A549 (cell line): Measurements from ENCODE around the gene RABGAP1. TPM values are rescaled to one million over a fixed set of nuclear protein-coding genes. Genes with fewer than 3 reads are reported as not detected.

ENCODE experiments used
- ATAC-seq, 2 experiments: fragments of 200-7000 bp in 1 of 2; fragments of >200 bp in 1 of 2; cut with Nextera tagmentation in 1 of 2; cut with Tn5 transposase in 1 of 2; 3 replicates each; pipeline versions ENCODE4 v1.8.0 to v1.9.1; 2018 to 2020; ENCODE audit warnings: mild to moderate bottlenecking in 1 of 2, moderate library complexity in 1 of 2
- CTCF ChIA-PET: fragments of 300-600 bp; sonication (Branson Sonifier 250); formaldehyde crosslinking; extraction: SDS; loops from one replicate; lab custom pipeline; 2021; ENCODE audit warnings: antibody characterized with exemption, inconsistent platforms; lab: Yijun Ruan, JAX
- POLR2A ChIA-PET: fragments of 350-600 bp; formaldehyde crosslinking; extraction: SDS; loops from one replicate; lab custom pipeline; 2021; ENCODE audit warnings: antibody characterized with exemption, inconsistent platforms; lab: Yijun Ruan, JAX
- DNase-seq, 2 experiments: peaks; one replicate each; pipeline versions ENCODE4 v3.0.0 to v3.0.0-alpha.2; 2011 to 2016; ENCODE audit warnings: low read depth in 1 of 2, low spot score in 1 of 2
- FAIRE-seq: peaks from 2 replicates; lab custom pipeline; 2011; peaks lifted over from hg19 to GRCh38; lab: Jason Lieb, UNC
- H3K27ac ChIP-seq, 2 experiments: fragments of >200 bp; sonication (Bioruptor Twin); formaldehyde crosslinking; 3 replicates each; pipeline ENCODE4 v1.5.1; 2016 to 2017
- H3K4me1 ChIP-seq: fragments of >200 bp; sonication (Bioruptor Twin); formaldehyde crosslinking; 3 replicates; pipeline ENCODE4 v1.6.1; 2016
- H3K4me2 ChIP-seq: fragments of >200 bp; sonication (Bioruptor Twin); formaldehyde crosslinking; 3 replicates; pipeline ENCODE4 v1.6.1; 2016
- H3K4me3 ChIP-seq: fragments of >200 bp; sonication (Bioruptor Twin); formaldehyde crosslinking; 3 replicates; pipeline ENCODE4 v1.5.1; 2016
- H3K9me3 ChIP-seq: fragments of >200 bp; sonication (Bioruptor Twin); formaldehyde crosslinking; 3 replicates; pipeline ENCODE4 v1.6.1; 2016
- CBX8 ChIP-seq: fragments of 200-600 bp; sonication (generic); IDR thresholded peaks from 2 replicates; pipeline ENCODE4 v1.6.1; 2016
- CEBPB ChIP-seq, 2 experiments: fragments of >200 bp in 1 of 2; sonication (Bioruptor Twin) in 1 of 2; formaldehyde crosslinking in 1 of 2; IDR thresholded peaks; 2 replicates each; pipeline ENCODE4 v1.6.1; 2012 to 2016
- CHD4 ChIP-seq: fragments of 200-600 bp; sonication (generic); IDR thresholded peaks from 2 replicates; pipeline ENCODE4 v1.6.1; 2016; ENCODE audit warnings: antibody characterized with exemption, mild to moderate bottlenecking, borderline replicate concordance
- EHF ChIP-seq: fragments of 250-450 bp; sonication (Bioruptor Pico); IDR thresholded peaks from 2 replicates; pipeline ENCODE4 v1.5.0; 2020; ENCODE audit warnings: mild to moderate bottlenecking
- EHMT2 ChIP-seq: fragments of 200-600 bp; sonication (generic); IDR thresholded peaks from 2 replicates; pipeline ENCODE4 v1.6.1; 2016; ENCODE audit warnings: antibody characterized with exemption, low read depth, mild to moderate bottlenecking, moderate library complexity
- EP300 ChIP-seq, 2 experiments: fragments of >200 bp; sonication (Bioruptor Twin); formaldehyde crosslinking; IDR thresholded peaks; 2 replicates in 1 of 2; 3 replicates in 1 of 2; pipeline ENCODE4 v1.6.1; 2016 to 2017
- ESRRA ChIP-seq: fragments of 150-350 bp; IDR thresholded peaks from 2 replicates; pipeline ENCODE4 v1.6.1; 2014; ENCODE audit warnings: mild to moderate bottlenecking, low read length, borderline replicate concordance
- HDAC2 ChIP-seq: fragments of 200-600 bp; sonication (generic); IDR thresholded peaks from 2 replicates; pipeline ENCODE4 v1.6.1; 2016
- KDM1A ChIP-seq: fragments of 200-600 bp; sonication (generic); IDR thresholded peaks from 2 replicates; pipeline ENCODE4 v1.6.1; 2016; ENCODE audit warnings: low read depth, mild to moderate bottlenecking
- MAFK ChIP-seq: fragments of 450-650 bp; IDR thresholded peaks from 2 replicates; pipeline ENCODE4 v1.6.1; 2014; ENCODE audit not compliant: partially characterized antibody
- MYC ChIP-seq: IDR thresholded peaks from 2 replicates; pipeline ENCODE4 v1.6.1; 2012; ENCODE audit warnings: mild to moderate bottlenecking, inconsistent platforms, low read length, improper control_type of control experiment, borderline replicate concordance
- NPAS2 ChIP-seq: fragments of 250-450 bp; sonication (Bioruptor Pico); IDR thresholded peaks from 2 replicates; pipeline ENCODE4 v1.8.0; 2022; ENCODE audit warnings: mild to moderate bottlenecking, moderate library complexity, borderline replicate concordance
- PHF8 ChIP-seq: fragments of 200-600 bp; sonication (generic); IDR thresholded peaks from 2 replicates; pipeline ENCODE4 v1.6.1; 2016; ENCODE audit warnings: low read depth, mild to moderate bottlenecking, antibody characterized with exemption, moderate library complexity, borderline replicate concordance
- POLR2AphosphoS2 ChIP-seq: conservative IDR thresholded peaks from 2 replicates; pipeline ENCODE4 v1.6.1; 2012; ENCODE audit warnings: low read length, improper control_type of control experiment, inconsistent platforms
- RAD21 ChIP-seq, 2 experiments: fragments of >200 bp in 1 of 2; sonication (Bioruptor Twin) in 1 of 2; formaldehyde crosslinking in 1 of 2; IDR thresholded peaks in 1 of 2; conservative IDR thresholded peaks in 1 of 2; 2 replicates in 1 of 2; 3 replicates in 1 of 2; pipeline ENCODE4 v1.6.1; 2012 to 2018; ENCODE audit warnings: inconsistent platforms in 1 of 2
- RCOR1 ChIP-seq: fragments of 150-350 bp; IDR thresholded peaks from 2 replicates; pipeline ENCODE4 v1.6.1; 2014; ENCODE audit warnings: antibody characterized with exemption, low read length, low read depth
- RFX5 ChIP-seq: fragments of 450-650 bp; IDR thresholded peaks from 2 replicates; pipeline ENCODE4 v1.7.1; 2014; ENCODE audit warnings: antibody characterized with exemption, mild to moderate bottlenecking, moderate library complexity
- RNF2 ChIP-seq: fragments of 200-600 bp; sonication (generic); IDR thresholded peaks from 2 replicates; pipeline ENCODE4 v1.6.1; 2016; ENCODE audit warnings: low read depth, mild to moderate bottlenecking, antibody characterized with exemption, moderate library complexity, borderline replicate concordance
- SMC3 ChIP-seq: fragments of >200 bp; sonication (Bioruptor Twin); formaldehyde crosslinking; IDR thresholded peaks from 3 replicates; pipeline ENCODE4 v1.6.1; 2018; ENCODE audit warnings: inconsistent platforms
- TFCP2L1 ChIP-seq: fragments of 250-450 bp; sonication (Bioruptor Pico); IDR thresholded peaks from 2 replicates; pipeline ENCODE4 v1.5.0; 2021; ENCODE audit warnings: mild to moderate bottlenecking
- TP53 ChIP-seq: fragments of 250-450 bp; sonication (Bioruptor Pico); IDR thresholded peaks from 2 replicates; pipeline ENCODE4 v1.5.0; 2021; ENCODE audit warnings: mild to moderate bottlenecking, moderate library complexity
- ZSCAN20 ChIP-seq: fragments of 250-450 bp; sonication (Bioruptor Pico); IDR thresholded peaks from 2 replicates; pipeline ENCODE4 v1.8.0; 2022; ENCODE audit warnings: mild to moderate bottlenecking, moderate library complexity
- WGBS: methylation state at CpG from one replicate; pipeline ENCODE4 v1.1.6; 2017; ENCODE audit errors: missing lambda C conversion rate; 5-methylcytosine and 5-hydroxymethylcytosine counted together
- polyA plus RNA-seq, 4 experiments: library from polyadenylated mRNA; depleted of rRNA in 3 of 4; stranded (reverse); fragments of >200 nt; fragmentation: RNase III in 1 of 4; extraction: RNeasy Plus Mini Kit Qiagen cat#74134 plus additional on column Dnase treatment in 1 of 4; gene quantifications; 2 replicates in 3 of 4; 3 replicates in 1 of 4; pipeline ENCODE4 v1.2.3, GENCODE V29; 2011 to 2017
- TF ChIP-seq, protein P1 (sequence below): fragments of 250-450 bp; sonication (Bioruptor Pico); IDR thresholded peaks from 2 replicates; pipeline ENCODE4 v1.5.0; 2021; ENCODE audit warnings: mild to moderate bottlenecking, moderate library complexity, borderline replicate concordance
- TF ChIP-seq, protein P2 (sequence below): fragments of 200-600 bp; sonication (generic); IDR thresholded peaks from 2 replicates; pipeline ENCODE4 v1.6.1; 2016; ENCODE audit warnings: antibody characterized with exemption, mild to moderate bottlenecking, moderate library complexity
- TF ChIP-seq, protein P3 (sequence below): fragments of 450-650 bp; IDR thresholded peaks from 2 replicates; pipeline ENCODE4 v1.6.1; 2014; ENCODE audit warnings: antibody characterized with exemption
- TF ChIP-seq, protein P4 (sequence below): fragments of >200 bp; sonication (Bioruptor Twin); formaldehyde crosslinking; IDR thresholded peaks from 3 replicates; pipeline ENCODE4 v1.5.1; 2016

RABGAP1 gene
- polyA plus RNA-seq, 2 of the 4 experiments (the other 2 are of a cell fraction): 17.5 to 39.9 TPM

DNA sequence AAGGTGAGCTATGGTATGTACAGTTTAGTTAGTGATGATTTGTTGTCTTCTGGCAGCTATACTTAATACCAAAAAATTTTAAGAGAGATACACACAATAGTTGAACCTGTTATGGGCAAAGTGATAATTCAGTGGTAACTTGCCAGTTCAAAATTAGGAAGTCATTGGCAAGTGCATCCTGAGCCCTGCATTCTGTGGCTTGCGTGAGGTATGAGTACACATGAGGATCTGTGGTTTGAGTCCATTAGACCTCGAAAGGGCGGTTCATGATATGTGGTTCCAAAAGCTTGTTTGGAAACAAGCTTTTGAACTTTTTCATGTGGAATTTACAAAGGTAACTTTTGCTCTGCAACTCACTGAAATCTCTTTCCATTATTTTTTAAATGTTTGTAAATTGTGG is 139.6 kb downstream of the RABGAP1 start:
- 90% methylated on average over 3 of the region's 3 CpGs for WGBS
- ATAC-seq (no peak), DNase-seq (no peak), FAIRE-seq (no peak)
- no peaks in the 10 kb centered on the region for H3K9me3 ChIP-seq
- CTCF ChIA-PET: interaction anchor here (0.9 to 4.9 kb wide), 13 partner anchors 9 to 357 kb away, joined by 3 to 120 read pairs (median 12); no protein-coding TSS in a partner anchor
- TF ChIP-seq ZSCAN20 (CRISPR knock-in tag) (no peak), RFX5 (no peak), CHD4 (no peak), NPAS2 (CRISPR knock-in tag) (no peak), CBX8 (no peak), ESRRA (no peak), POLR2AphosphoS2 (no peak), RNF2 (no peak), TFCP2L1 (CRISPR knock-in tag) (no peak), EHF (CRISPR knock-in tag) (no peak), TP53 (CRISPR knock-in tag) (no peak), RCOR1 (no peak), CEBPB (IDR thresholded peaks at IDR 0.05) (no peak)
- TF ChIP-seq, protein P1, sequence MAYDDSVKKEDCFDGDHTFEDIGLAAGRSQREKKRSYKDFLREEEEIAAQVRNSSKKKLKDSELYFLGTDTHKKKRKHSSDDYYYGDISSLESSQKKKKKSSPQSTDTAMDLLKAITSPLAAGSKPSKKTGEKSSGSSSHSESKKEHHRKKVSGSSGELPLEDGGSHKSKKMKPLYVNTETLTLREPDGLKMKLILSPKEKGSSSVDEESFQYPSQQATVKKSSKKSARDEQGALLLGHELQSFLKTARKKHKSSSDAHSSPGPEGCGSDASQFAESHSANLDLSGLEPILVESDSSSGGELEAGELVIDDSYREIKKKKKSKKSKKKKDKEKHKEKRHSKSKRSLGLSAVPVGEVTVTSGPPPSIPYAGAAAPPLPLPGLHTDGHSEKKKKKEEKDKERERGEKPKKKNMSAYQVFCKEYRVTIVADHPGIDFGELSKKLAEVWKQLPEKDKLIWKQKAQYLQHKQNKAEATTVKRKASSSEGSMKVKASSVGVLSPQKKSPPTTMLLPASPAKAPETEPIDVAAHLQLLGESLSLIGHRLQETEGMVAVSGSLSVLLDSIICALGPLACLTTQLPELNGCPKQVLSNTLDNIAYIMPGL (CRISPR knock-in tag): no peak
- TF ChIP-seq, protein P2, sequence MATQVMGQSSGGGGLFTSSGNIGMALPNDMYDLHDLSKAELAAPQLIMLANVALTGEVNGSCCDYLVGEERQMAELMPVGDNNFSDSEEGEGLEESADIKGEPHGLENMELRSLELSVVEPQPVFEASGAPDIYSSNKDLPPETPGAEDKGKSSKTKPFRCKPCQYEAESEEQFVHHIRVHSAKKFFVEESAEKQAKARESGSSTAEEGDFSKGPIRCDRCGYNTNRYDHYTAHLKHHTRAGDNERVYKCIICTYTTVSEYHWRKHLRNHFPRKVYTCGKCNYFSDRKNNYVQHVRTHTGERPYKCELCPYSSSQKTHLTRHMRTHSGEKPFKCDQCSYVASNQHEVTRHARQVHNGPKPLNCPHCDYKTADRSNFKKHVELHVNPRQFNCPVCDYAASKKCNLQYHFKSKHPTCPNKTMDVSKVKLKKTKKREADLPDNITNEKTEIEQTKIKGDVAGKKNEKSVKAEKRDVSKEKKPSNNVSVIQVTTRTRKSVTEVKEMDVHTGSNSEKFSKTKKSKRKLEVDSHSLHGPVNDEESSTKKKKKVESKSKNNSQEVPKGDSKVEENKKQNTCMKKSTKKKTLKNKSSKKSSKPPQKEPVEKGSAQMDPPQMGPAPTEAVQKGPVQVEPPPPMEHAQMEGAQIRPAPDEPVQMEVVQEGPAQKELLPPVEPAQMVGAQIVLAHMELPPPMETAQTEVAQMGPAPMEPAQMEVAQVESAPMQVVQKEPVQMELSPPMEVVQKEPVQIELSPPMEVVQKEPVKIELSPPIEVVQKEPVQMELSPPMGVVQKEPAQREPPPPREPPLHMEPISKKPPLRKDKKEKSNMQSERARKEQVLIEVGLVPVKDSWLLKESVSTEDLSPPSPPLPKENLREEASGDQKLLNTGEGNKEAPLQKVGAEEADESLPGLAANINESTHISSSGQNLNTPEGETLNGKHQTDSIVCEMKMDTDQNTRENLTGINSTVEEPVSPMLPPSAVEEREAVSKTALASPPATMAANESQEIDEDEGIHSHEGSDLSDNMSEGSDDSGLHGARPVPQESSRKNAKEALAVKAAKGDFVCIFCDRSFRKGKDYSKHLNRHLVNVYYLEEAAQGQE: no peak
- TF ChIP-seq, protein P3, sequence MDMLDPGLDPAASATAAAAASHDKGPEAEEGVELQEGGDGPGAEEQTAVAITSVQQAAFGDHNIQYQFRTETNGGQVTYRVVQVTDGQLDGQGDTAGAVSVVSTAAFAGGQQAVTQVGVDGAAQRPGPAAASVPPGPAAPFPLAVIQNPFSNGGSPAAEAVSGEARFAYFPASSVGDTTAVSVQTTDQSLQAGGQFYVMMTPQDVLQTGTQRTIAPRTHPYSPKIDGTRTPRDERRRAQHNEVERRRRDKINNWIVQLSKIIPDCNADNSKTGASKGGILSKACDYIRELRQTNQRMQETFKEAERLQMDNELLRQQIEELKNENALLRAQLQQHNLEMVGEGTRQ: no peak
- TF ChIP-seq, protein P4, sequence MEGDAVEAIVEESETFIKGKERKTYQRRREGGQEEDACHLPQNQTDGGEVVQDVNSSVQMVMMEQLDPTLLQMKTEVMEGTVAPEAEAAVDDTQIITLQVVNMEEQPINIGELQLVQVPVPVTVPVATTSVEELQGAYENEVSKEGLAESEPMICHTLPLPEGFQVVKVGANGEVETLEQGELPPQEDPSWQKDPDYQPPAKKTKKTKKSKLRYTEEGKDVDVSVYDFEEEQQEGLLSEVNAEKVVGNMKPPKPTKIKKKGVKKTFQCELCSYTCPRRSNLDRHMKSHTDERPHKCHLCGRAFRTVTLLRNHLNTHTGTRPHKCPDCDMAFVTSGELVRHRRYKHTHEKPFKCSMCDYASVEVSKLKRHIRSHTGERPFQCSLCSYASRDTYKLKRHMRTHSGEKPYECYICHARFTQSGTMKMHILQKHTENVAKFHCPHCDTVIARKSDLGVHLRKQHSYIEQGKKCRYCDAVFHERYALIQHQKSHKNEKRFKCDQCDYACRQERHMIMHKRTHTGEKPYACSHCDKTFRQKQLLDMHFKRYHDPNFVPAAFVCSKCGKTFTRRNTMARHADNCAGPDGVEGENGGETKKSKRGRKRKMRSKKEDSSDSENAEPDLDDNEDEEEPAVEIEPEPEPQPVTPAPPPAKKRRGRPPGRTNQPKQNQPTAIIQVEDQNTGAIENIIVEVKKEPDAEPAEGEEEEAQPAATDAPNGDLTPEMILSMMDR: no peak
- H3K4me1 ChIP-seq: no peaks in the 10 kb centered on the region
- H3K4me2 ChIP-seq: no peak overlapping the region
- H3K27ac ChIP-seq: no peak overlapping the region
- POLR2A ChIA-PET: no interaction called here
- H3K4me3 ChIP-seq: no peak overlapping the region

DNA sequence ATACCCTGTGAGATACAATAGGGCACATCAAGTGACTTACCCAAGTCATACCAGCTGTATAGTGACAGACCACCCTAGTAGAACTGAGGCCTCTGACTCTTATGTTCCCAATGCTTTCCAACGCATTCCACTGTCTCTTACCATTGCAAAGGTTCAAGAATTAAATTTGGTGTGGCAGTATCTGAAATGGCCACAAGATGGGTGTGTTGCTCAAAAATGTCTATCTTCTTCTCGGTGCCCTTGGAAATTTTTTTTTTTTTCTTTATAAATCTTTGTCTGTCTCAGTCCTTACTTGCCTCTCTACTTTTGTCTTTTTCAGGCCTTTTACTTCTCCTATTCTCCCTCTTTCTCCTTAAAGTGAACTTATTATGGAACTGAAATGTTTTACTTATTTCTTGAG is 141.0 kb downstream of the RABGAP1 start:
- H3K4me3 ChIP-seq: no peak overlapping the region
- no peak for FAIRE-seq
- WGBS: 24% methylated on average over 2 of the region's 2 CpGs
- ChIA-PET CTCF (interaction anchor here (0.6 to 4.9 kb wide), 26 partner anchors 8 to 350 kb away, joined by 3 to 120 read pairs (median 6); partner anchors contain the start of gene CRB2), POLR2A (no interaction called here)
- no peaks in the 10 kb centered on the region for H3K9me3 ChIP-seq
- H3K4me2 ChIP-seq: no peak overlapping the region
- no peak overlapping the region for H3K27ac ChIP-seq
- DNase-seq: peak; percentile 13 to 41
- peak; percentile 73 to 83; a peak in 4 of 6 replicates for ATAC-seq
- H3K4me1 ChIP-seq: no peaks in the 10 kb centered on the region
- TF ChIP-seq MAFK (no peak), SMC3 (peak; percentile 64), EP300 (IDR thresholded peaks at IDR 0.05) (no peak), KDM1A (no peak), EHMT2 (no peak), EHF (CRISPR knock-in tag) (no peak), HDAC2 (no peak), MYC (no peak), PHF8 (no peak), RAD21 (conservative IDR thresholded peaks at IDR 0.05 in 1 of 2, IDR thresholded peaks at IDR 0.05 in 1 of 2) (peak; percentile 66 to 72), ESRRA (no peak)
- TF ChIP-seq, protein P4: peak; percentile 64
